BE2C (cell line): ENCODE data around the gene AUTS2.
A peak's percentile ranks its signal among the peaks of the same experiment; 100 is the strongest.

Experiments
- DNase-seq: peaks from one replicate; pipeline ENCODE4 v3.0.0-alpha.2; 2020
- H3K27me3 ChIP-seq: fragments of 250-450 bp; sonication (Bioruptor Pico); 2 replicates; pipeline ENCODE4 v1.5.1; 2020; ENCODE audit warnings: mild to moderate bottlenecking
- H3K36me3 ChIP-seq: fragments of 250-450 bp; sonication (Bioruptor Pico); 2 replicates; pipeline ENCODE4 v1.5.1; 2020; ENCODE audit warnings: mild to moderate bottlenecking
- H3K4me1 ChIP-seq: fragments of 250-450 bp; sonication (Bioruptor Pico); 2 replicates; pipeline ENCODE4 v1.5.1; 2020
- H3K4me3 ChIP-seq: 2 replicates; pipeline ENCODE4 v1.5.1; 2011; ENCODE audit warnings: low read depth, low read length
- H3K9me3 ChIP-seq: fragments of 250-450 bp; sonication (Bioruptor Pico); 2 replicates; pipeline ENCODE4 v1.5.1; 2020
- CTCF ChIP-seq: IDR thresholded peaks from 2 replicates; pipeline ENCODE4 v1.5.1; 2012; ENCODE audit warnings: mild to moderate bottlenecking, low read depth, low read length

AUTS2 gene

GRCh38 chr7:70829221-70830059 lies 1231.2 kb downstream of the AUTS2 start:
- no peaks in the 10 kb centered on the region for H3K4me1 ChIP-seq

GRCh38 chr7:70830060-70830395 lies 1231.8 kb downstream of the AUTS2 start:
- H3K27me3 ChIP-seq = peaks cover 6% of the 10 kb centered on the region
- H3K9me3 ChIP-seq = no peaks in the 10 kb centered on the region
- H3K36me3 ChIP-seq = no peaks in the 10 kb centered on the region
- H3K4me3 ChIP-seq = no peak overlapping the region
- no peak for DNase-seq
- no peak for TF ChIP-seq CTCF
- H3K4me1 ChIP-seq = no peaks in the 10 kb centered on the region

More at GRCh38 chr7:70829221-70830059, 1231.2 kb downstream of the AUTS2 start:
- Histone ChIP-seq H3K4me3 (peak overlapping the region; percentile 21; the same call in 1 of the 2 replicates), H3K36me3 (no peaks in the 10 kb centered on the region), H3K9me3 (no peaks in the 10 kb centered on the region), H3K27me3 (peaks cover 6% of the 10 kb centered on the region)
- peak; percentile 94 for TF ChIP-seq CTCF
- peak; percentile 63 for DNase-seq

GRCh38 chr7:70830426-70830825 lies 1232.2 kb downstream of the AUTS2 start:
- Histone ChIP-seq H3K4me1 (no peaks in the 10 kb centered on the region), H3K36me3 (no peaks in the 10 kb centered on the region), H3K27me3 (peaks cover 6% of the 10 kb centered on the region), H3K9me3 (no peaks in the 10 kb centered on the region), H3K4me3 (no peak overlapping the region)
- TF ChIP-seq CTCF = no peak
- no peak for DNase-seq

GRCh38 chr7:70833726-70834125 lies 1235.5 kb downstream of the AUTS2 start:
- H3K27me3 ChIP-seq = peaks cover 6% of the 10 kb centered on the region
- no peak overlapping the region for H3K4me3 ChIP-seq
- no peaks in the 10 kb centered on the region; the same call in 1 of the 2 replicates for H3K9me3 ChIP-seq
- DNase-seq = no peak
- no peaks in the 10 kb centered on the region for H3K36me3 ChIP-seq
- no peaks in the 10 kb centered on the region for H3K4me1 ChIP-seq
- no peak for TF ChIP-seq CTCF

GRCh38 chr7:70834424-70834823 lies 1236.1 kb downstream of the AUTS2 start:
- no peaks in the 10 kb centered on the region; the same call in 1 of the 2 replicates for H3K9me3 ChIP-seq
- no peak overlapping the region for H3K4me3 ChIP-seq
- no peak for DNase-seq
- H3K4me1 ChIP-seq = no peaks in the 10 kb centered on the region
- no peaks in the 10 kb centered on the region for H3K36me3 ChIP-seq
- H3K27me3 ChIP-seq = peaks cover 3% of the 10 kb centered on the region
- TF ChIP-seq CTCF = no peak

- no peak for TF ChIP-seq CTCF
- Histone ChIP-seq H3K27me3 (no peaks in the 10 kb centered on the region), H3K4me1 (no peaks in the 10 kb centered on the region), H3K9me3 (no peaks in the 10 kb centered on the region; the same call in 1 of the 2 replicates), H3K36me3 (no peaks in the 10 kb centered on the region), H3K4me3 (no peak overlapping the region)
- DNase-seq = no peak
Observed at GRCh38 chr7:70835658-70836057, 1237.4 kb downstream of the AUTS2 start.
